GM23338 (cell line): Measurements from ENCODE around the gene FAM76B.

Experiments
- EZH2phosphoT487 ChIP-seq: fragments of 200-600 bp; sonication (generic); IDR thresholded peaks from one replicate; pipeline ENCODE4 v1.8.1; 2018; ENCODE audit warnings: antibody characterized with exemption; ENCODE audit not compliant: unreplicated experiment
- ZNF114 ChIP-seq: fragments of 250-450 bp; sonication (Bioruptor Pico); IDR thresholded peaks from 2 replicates; pipeline ENCODE4 v1.5.0; 2020; ENCODE audit warnings: mild to moderate bottlenecking, moderate library complexity
- TF ChIP-seq, protein P1 (sequence below): IDR thresholded peaks from one replicate; pipeline ENCODE4 v1.6.1; 2018; ENCODE audit warnings: antibody characterized with exemption; ENCODE audit not compliant: unreplicated experiment

DNA sequence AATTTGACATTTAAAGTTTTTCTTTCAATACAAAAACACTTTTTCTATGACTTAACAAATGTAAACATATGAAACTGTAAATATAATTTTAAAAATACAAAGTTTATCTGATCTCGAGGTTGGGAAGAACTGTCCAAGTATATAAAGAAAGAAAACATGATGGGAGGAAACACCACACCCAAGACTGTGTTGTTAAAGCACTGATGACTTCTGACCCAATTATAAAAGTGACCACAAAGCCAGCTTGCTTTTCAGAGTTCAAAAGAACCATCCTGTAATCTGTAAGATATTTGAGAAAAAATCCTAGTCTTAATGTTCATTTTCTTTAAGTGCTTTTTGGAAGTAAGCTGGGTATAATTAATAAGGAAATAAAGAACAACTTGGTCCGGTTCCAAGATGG is 16.3 kb upstream of the FAM76B start:
- no peak for TF ChIP-seq EZH2phosphoT487
- TF ChIP-seq ZNF114 (CRISPR knock-in tag): no peak
- TF ChIP-seq, protein P1, sequence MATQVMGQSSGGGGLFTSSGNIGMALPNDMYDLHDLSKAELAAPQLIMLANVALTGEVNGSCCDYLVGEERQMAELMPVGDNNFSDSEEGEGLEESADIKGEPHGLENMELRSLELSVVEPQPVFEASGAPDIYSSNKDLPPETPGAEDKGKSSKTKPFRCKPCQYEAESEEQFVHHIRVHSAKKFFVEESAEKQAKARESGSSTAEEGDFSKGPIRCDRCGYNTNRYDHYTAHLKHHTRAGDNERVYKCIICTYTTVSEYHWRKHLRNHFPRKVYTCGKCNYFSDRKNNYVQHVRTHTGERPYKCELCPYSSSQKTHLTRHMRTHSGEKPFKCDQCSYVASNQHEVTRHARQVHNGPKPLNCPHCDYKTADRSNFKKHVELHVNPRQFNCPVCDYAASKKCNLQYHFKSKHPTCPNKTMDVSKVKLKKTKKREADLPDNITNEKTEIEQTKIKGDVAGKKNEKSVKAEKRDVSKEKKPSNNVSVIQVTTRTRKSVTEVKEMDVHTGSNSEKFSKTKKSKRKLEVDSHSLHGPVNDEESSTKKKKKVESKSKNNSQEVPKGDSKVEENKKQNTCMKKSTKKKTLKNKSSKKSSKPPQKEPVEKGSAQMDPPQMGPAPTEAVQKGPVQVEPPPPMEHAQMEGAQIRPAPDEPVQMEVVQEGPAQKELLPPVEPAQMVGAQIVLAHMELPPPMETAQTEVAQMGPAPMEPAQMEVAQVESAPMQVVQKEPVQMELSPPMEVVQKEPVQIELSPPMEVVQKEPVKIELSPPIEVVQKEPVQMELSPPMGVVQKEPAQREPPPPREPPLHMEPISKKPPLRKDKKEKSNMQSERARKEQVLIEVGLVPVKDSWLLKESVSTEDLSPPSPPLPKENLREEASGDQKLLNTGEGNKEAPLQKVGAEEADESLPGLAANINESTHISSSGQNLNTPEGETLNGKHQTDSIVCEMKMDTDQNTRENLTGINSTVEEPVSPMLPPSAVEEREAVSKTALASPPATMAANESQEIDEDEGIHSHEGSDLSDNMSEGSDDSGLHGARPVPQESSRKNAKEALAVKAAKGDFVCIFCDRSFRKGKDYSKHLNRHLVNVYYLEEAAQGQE: no peak
